Hair follicular keratinocyte (primary cell): ENCODE data around the gene DMRTA2. TPM values are rescaled to one million over a fixed set of nuclear protein-coding genes. Genes with fewer than 3 reads are reported as not detected.

Source experiments
- total RNA-seq: library from RNA; depleted of rRNA; stranded (reverse); fragments of >200 nt; gene quantifications from 2 replicates; pipeline ENCODE4 v1.2.3, GENCODE V29; 2015

The DMRTA2 gene
- total RNA-seq, result not detected in 2 replicates

GRCh38 chr1:50422946-50423669, at the start of gene DMRTA2:
Gene DMRTA2, minus strand, starts transcription at chr1:50423443. Its CDS starts 1,907 bp downstream, at chr1:50421536.

